SK-N-SH treated with all-trans-retinoic acid at 6 μM for 48 hours (cell line): ENCODE measurements around the gene SSBP4.

Experiments
- ATAC-seq: fragments of 200-7000 bp; cut with Tn5 transposase; 3 replicates; pipeline ENCODE4 v1.9.1; 2020; ENCODE audit warnings: mild to moderate bottlenecking, moderate library complexity
- ARNTL ChIP-seq: fragments of 450-650 bp; formaldehyde crosslinking; IDR thresholded peaks from 2 replicates; pipeline ENCODE4 v1.5.0; 2020; ENCODE audit warnings: low read depth, mild to moderate bottlenecking, moderate library complexity, borderline replicate concordance
- BACH2 ChIP-seq: fragments of 250-450 bp; sonication (Bioruptor Pico); IDR thresholded peaks from 2 replicates; pipeline ENCODE4 v1.9.0; 2021; ENCODE audit warnings: mild to moderate bottlenecking, borderline replicate concordance
- CSDC2 ChIP-seq: fragments of 250-450 bp; sonication (Bioruptor Pico); IDR thresholded peaks from 2 replicates; pipeline ENCODE4 v1.5.0; 2020; ENCODE audit warnings: mild to moderate bottlenecking, moderate library complexity
- ESRRG ChIP-seq: fragments of 250-450 bp; sonication (Bioruptor Pico); IDR thresholded peaks from 2 replicates; pipeline ENCODE4 v1.6.1; 2021; ENCODE audit warnings: mild to moderate bottlenecking
- GLIS3 ChIP-seq: fragments of 250-450 bp; sonication (Bioruptor Pico); IDR thresholded peaks from 2 replicates; pipeline ENCODE4 v1.5.0; 2020; ENCODE audit warnings: mild to moderate bottlenecking, moderate library complexity
- ISL1 ChIP-seq: fragments of 250-450 bp; sonication (Bioruptor Pico); IDR thresholded peaks from 2 replicates; pipeline ENCODE4 v2.1.2; 2022; ENCODE audit warnings: mild to moderate bottlenecking, moderate library complexity
- OSR1 ChIP-seq: fragments of 250-450 bp; sonication (Bioruptor Pico); IDR thresholded peaks from 2 replicates; pipeline ENCODE4 v1.8.0; 2022; ENCODE audit warnings: moderate library complexity, mild to moderate bottlenecking, inconsistent platforms
- PPARA ChIP-seq: fragments of 250-450 bp; sonication (Bioruptor Pico); IDR thresholded peaks from 2 replicates; pipeline ENCODE4 v1.5.0; 2020; ENCODE audit warnings: mild to moderate bottlenecking, borderline replicate concordance
- RARB ChIP-seq: fragments of 250-450 bp; sonication (Bioruptor Pico); IDR thresholded peaks from 2 replicates; pipeline ENCODE4 v1.8.0; 2021; ENCODE audit warnings: mild to moderate bottlenecking, moderate library complexity
- SNAI2 ChIP-seq: fragments of 250-450 bp; sonication (Bioruptor Pico); IDR thresholded peaks from 2 replicates; pipeline ENCODE4 v1.5.0; 2020; ENCODE audit warnings: mild to moderate bottlenecking, moderate library complexity
- TCF4 ChIP-seq: fragments of 250-450 bp; sonication (Bioruptor Pico); IDR thresholded peaks from 2 replicates; pipeline ENCODE4 v1.8.0; 2021; ENCODE audit warnings: mild to moderate bottlenecking, moderate library complexity, borderline replicate concordance
- TOX ChIP-seq: fragments of 250-450 bp; sonication (Bioruptor Pico); IDR thresholded peaks from 2 replicates; pipeline ENCODE4 v1.8.0; 2021; ENCODE audit warnings: mild to moderate bottlenecking, moderate library complexity, borderline replicate concordance
- ZC3H10 ChIP-seq: fragments of 250-450 bp; sonication (Bioruptor Pico); IDR thresholded peaks from 2 replicates; pipeline ENCODE4 v1.5.1; 2021; ENCODE audit warnings: mild to moderate bottlenecking, moderate library complexity
- ZFP30 ChIP-seq: fragments of 450-650 bp; formaldehyde crosslinking; IDR thresholded peaks from 2 replicates; pipeline ENCODE4 v1.5.0; 2022; ENCODE audit warnings: mild to moderate bottlenecking, moderate library complexity
- ZNF565 ChIP-seq: fragments of 450-650 bp; formaldehyde crosslinking; conservative IDR thresholded peaks from 2 replicates; pipeline ENCODE4 v1.5.0; 2020; ENCODE audit warnings: low read depth, mild to moderate bottlenecking, moderate library complexity
- ZNF8 ChIP-seq: fragments of 450-650 bp; formaldehyde crosslinking; IDR thresholded peaks from 2 replicates; pipeline ENCODE4 v1.5.0; 2020; ENCODE audit warnings: mild to moderate bottlenecking, moderate library complexity
- TF ChIP-seq, protein P1 (sequence below): fragments of 250-450 bp; sonication (Bioruptor Pico); IDR thresholded peaks from 2 replicates; pipeline ENCODE4 v1.5.0; 2020; ENCODE audit warnings: mild to moderate bottlenecking, moderate library complexity
- TF ChIP-seq, protein P2 (sequence below): fragments of 250-450 bp; sonication (Bioruptor Pico); IDR thresholded peaks from 2 replicates; pipeline ENCODE4 v1.8.0; 2020; ENCODE audit warnings: mild to moderate bottlenecking, moderate library complexity, borderline replicate concordance
- TF ChIP-seq, protein P3 (sequence below): fragments of 250-450 bp; sonication (Bioruptor Pico); IDR thresholded peaks from 2 replicates; pipeline ENCODE4 v1.8.0; 2021; ENCODE audit warnings: low read depth, mild to moderate bottlenecking, moderate library complexity, borderline replicate concordance
- TF ChIP-seq, protein P4 (sequence below): fragments of 250-450 bp; sonication (Bioruptor Pico); IDR thresholded peaks from 2 replicates; pipeline ENCODE4 v1.5.1; 2021; ENCODE audit warnings: mild to moderate bottlenecking, moderate library complexity

SSBP4 gene

DNA sequence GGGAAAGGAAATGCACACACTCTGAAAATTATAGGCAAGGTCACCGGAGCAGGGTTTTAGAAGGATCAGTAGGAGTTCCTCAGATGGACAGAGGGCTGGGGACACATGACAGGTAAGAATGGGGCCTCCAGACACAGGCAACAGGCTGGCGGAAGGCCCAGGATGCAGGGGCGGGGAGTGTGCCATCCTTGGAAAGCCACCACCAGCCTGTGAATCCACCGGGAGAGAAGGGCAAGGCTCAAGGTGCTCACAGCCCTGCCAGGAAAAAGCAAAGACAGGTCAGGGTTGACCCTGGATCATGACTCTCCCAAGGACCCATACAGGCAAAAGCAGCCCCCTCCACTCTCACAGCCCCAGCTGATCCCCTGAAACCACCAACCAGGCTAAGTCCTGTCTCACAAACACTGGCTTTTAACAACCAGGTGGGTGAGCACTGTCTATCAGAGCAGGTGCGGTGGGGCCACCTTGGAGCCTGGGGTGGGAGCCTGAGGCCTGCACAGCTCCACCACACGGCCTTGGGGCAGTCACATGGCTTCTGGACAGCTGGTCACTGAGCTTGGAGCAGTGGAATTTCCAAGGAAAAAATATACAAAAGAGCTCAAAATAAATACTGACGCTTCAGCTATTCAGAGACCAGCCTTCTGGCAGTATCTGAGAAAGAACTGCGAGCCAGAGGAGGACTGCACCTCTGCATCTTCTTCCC is 54.0 kb downstream of the SSBP4 start:
- ATAC-seq, result no peak
- TF ChIP-seq CSDC2 (CRISPR knock-in tag), result no peak
- TF ChIP-seq RARB (CRISPR knock-in tag), result no peak
- no peak for TF ChIP-seq BACH2 (CRISPR knock-in tag)
- TF ChIP-seq, protein P1, sequence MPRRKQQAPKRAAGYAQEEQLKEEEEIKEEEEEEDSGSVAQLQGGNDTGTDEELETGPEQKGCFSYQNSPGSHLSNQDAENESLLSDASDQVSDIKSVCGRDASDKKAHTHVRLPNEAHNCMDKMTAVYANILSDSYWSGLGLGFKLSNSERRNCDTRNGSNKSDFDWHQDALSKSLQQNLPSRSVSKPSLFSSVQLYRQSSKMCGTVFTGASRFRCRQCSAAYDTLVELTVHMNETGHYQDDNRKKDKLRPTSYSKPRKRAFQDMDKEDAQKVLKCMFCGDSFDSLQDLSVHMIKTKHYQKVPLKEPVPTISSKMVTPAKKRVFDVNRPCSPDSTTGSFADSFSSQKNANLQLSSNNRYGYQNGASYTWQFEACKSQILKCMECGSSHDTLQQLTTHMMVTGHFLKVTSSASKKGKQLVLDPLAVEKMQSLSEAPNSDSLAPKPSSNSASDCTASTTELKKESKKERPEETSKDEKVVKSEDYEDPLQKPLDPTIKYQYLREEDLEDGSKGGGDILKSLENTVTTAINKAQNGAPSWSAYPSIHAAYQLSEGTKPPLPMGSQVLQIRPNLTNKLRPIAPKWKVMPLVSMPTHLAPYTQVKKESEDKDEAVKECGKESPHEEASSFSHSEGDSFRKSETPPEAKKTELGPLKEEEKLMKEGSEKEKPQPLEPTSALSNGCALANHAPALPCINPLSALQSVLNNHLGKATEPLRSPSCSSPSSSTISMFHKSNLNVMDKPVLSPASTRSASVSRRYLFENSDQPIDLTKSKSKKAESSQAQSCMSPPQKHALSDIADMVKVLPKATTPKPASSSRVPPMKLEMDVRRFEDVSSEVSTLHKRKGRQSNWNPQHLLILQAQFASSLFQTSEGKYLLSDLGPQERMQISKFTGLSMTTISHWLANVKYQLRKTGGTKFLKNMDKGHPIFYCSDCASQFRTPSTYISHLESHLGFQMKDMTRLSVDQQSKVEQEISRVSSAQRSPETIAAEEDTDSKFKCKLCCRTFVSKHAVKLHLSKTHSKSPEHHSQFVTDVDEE, result no peak
- TF ChIP-seq GLIS3, result no peak
- TF ChIP-seq, protein P2, sequence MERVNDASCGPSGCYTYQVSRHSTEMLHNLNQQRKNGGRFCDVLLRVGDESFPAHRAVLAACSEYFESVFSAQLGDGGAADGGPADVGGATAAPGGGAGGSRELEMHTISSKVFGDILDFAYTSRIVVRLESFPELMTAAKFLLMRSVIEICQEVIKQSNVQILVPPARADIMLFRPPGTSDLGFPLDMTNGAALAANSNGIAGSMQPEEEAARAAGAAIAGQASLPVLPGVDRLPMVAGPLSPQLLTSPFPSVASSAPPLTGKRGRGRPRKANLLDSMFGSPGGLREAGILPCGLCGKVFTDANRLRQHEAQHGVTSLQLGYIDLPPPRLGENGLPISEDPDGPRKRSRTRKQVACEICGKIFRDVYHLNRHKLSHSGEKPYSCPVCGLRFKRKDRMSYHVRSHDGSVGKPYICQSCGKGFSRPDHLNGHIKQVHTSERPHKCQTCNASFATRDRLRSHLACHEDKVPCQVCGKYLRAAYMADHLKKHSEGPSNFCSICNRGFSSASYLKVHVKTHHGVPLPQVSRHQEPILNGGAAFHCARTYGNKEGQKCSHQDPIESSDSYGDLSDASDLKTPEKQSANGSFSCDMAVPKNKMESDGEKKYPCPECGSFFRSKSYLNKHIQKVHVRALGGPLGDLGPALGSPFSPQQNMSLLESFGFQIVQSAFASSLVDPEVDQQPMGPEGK (CRISPR knock-in tag), result no peak

DNA sequence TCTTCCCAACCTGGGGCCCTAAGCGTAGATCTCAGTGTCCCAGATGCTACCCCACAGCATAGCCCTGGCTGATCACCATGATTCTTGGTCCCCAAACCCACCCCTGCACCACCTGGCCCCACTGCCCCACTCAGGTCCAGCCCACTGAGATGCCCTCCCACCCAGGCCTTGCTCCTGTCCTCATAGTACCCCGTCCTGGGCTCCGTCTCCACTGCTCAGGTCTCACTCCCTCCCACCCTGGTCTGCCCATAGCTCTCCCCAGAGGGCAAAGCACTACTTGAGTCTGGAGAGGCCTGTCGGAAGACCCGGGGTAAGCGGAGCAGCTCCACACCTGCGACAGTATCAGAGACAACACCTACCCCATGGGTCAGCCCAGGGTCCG is 54.5 kb downstream of the SSBP4 start:
- no peak for ATAC-seq
- TF ChIP-seq ZNF8 (no peak), CSDC2 (CRISPR knock-in tag) (no peak), ZC3H10 (no peak), GLIS3 (no peak), TOX (CRISPR knock-in tag) (no peak), PPARA (CRISPR knock-in tag) (no peak), ISL1 (CRISPR knock-in tag) (no peak), ZFP30 (CRISPR knock-in tag) (no peak), BACH2 (CRISPR knock-in tag) (no peak), OSR1 (CRISPR knock-in tag) (no peak), TCF4 (CRISPR knock-in tag) (no peak), ZNF565 (CRISPR knock-in tag) (no peak)
- TF ChIP-seq, protein P3, sequence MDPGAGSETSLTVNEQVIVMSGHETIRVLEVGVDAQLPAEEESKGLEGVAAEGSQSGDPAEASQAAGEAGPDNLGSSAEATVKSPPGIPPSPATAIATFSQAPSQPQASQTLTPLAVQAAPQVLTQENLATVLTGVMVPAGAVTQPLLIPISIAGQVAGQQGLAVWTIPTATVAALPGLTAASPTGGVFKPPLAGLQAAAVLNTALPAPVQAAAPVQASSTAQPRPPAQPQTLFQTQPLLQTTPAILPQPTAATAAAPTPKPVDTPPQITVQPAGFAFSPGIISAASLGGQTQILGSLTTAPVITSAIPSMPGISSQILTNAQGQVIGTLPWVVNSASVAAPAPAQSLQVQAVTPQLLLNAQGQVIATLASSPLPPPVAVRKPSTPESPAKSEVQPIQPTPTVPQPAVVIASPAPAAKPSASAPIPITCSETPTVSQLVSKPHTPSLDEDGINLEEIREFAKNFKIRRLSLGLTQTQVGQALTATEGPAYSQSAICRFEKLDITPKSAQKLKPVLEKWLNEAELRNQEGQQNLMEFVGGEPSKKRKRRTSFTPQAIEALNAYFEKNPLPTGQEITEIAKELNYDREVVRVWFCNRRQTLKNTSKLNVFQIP, result no peak
- TF ChIP-seq, protein P2 (CRISPR knock-in tag), result no peak

DNA sequence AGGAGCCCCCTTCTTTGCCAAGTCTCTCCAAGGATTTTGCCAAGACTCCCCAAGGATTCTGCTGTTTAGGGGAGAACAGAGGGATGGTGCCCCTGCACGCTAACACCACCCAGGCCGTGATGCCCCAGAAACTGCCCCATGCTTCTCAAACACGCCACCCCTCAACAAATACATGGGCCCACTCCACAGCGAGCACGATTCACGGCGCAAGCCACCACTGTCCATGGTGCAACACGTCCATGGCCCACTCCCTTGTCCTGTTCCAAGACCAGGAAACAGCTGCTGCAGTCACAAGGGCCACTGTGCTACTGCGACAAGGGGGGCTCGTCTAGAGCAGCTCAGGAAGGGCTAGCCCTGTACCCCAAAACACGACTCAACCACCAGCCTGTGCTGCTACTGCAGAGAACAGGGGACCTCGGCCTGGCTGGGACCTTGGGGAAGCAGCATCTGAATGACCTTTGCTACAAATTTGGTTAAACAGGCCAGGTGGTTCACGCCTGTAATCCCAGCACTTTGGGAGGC is 55.2 kb downstream of the SSBP4 start:
- TF ChIP-seq ZNF8, result no peak
- TF ChIP-seq, protein P4, sequence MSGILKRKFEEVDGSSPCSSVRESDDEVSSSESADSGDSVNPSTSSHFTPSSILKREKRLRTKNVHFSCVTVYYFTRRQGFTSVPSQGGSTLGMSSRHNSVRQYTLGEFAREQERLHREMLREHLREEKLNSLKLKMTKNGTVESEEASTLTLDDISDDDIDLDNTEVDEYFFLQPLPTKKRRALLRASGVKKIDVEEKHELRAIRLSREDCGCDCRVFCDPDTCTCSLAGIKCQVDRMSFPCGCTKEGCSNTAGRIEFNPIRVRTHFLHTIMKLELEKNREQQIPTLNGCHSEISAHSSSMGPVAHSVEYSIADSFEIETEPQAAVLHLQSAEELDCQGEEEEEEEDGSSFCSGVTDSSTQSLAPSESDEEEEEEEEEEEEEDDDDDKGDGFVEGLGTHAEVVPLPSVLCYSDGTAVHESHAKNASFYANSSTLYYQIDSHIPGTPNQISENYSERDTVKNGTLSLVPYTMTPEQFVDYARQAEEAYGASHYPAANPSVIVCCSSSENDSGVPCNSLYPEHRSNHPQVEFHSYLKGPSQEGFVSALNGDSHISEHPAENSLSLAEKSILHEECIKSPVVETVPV, result no peak
- ATAC-seq, result no peak

DNA sequence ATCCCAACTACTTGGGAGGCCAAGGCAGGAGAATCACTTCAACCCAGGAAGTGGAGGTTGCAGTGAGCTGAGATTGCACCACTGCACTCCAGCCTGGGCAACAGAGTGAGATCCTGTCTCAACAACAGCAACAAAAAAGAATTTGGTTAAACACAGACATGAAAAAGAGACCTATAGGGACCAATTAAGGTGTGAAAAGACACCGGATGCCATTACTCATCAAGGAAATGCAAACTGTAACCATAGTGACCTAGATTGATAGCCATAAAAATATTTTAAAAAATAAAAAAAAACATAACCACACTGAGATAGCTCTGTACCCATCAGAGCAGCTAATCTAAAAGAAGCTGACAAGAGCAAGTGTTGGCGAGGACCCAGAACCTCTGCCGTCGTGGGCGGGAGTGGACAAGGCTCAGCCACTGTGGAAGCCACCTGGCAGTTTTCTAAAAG is 55.8 kb downstream of the SSBP4 start:
- ATAC-seq, result no peak
- TF ChIP-seq, protein P3, result no peak
- TF ChIP-seq ARNTL (no peak), RARB (CRISPR knock-in tag) (no peak), GLIS3 (no peak), ZC3H10 (no peak), ESRRG (CRISPR knock-in tag) (no peak), ZFP30 (CRISPR knock-in tag) (no peak), SNAI2 (CRISPR knock-in tag) (no peak), OSR1 (CRISPR knock-in tag) (no peak)
- TF ChIP-seq, protein P2 (CRISPR knock-in tag), result no peak
